IPS-20b (cell line): ENCODE measurements around the gene MUC22.

ENCODE experiments used
- H3K27ac ChIP-seq: one replicate; pipeline ENCODE4 v1.5.1; 2013; ENCODE audit warnings: low read length
- H3K27me3 ChIP-seq: 2 replicates; pipeline ENCODE4 v1.6.1; 2013; ENCODE audit warnings: mild to moderate bottlenecking, low read length, inconsistent platforms; ENCODE audit not compliant: insufficient read depth
- H3K36me3 ChIP-seq: 2 replicates; pipeline ENCODE4 v1.6.1; 2013; ENCODE audit warnings: low read depth, mild to moderate bottlenecking, inconsistent platforms, low read length, moderate library complexity; ENCODE audit not compliant: insufficient read depth
- H3K4me1 ChIP-seq: 2 replicates; pipeline ENCODE4 v1.6.1; 2013; ENCODE audit warnings: mild to moderate bottlenecking, control low read depth, inconsistent platforms, low read length, moderate library complexity; ENCODE audit not compliant: insufficient read depth
- H3K4me3 ChIP-seq: 2 replicates; pipeline ENCODE4 v1.5.1; 2013; ENCODE audit warnings: mild to moderate bottlenecking, low read length, inconsistent platforms
- H3K9ac ChIP-seq: 2 replicates; pipeline ENCODE4 v1.6.1; 2013; ENCODE audit warnings: low read depth, mild to moderate bottlenecking, inconsistent platforms, low read length, moderate library complexity
- H3K9me3 ChIP-seq: 2 replicates; pipeline ENCODE4 v1.6.1; 2013; ENCODE audit warnings: mild to moderate bottlenecking, low read depth, low read length, inconsistent platforms; ENCODE audit not compliant: insufficient read depth

MUC22 gene

DNA sequence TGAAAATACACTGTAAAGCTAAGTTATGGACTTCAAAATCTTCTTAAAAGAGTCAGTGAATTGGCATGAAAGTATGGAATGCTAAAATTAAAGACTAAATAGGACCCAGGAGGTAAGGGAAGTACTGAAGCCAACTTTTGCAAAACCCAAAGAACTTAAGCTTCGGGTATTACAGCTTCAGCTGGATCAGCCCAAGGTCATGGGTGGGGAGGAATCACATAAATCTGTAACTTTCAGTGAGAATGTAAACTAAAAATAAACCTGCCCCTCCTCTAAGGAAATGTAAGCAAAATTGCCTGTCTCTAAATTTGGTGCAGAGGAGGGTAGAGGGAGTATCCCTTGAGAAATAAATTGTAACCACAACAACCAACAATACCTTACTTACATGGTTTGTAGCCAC is 31.1 kb upstream of the MUC22 start:
- no peaks in the 10 kb centered on the region for H3K27me3 ChIP-seq
- no peak overlapping the region for H3K4me3 ChIP-seq
- no peak overlapping the region for H3K27ac ChIP-seq
- no peaks in the 10 kb centered on the region for H3K4me1 ChIP-seq
- H3K9me3 ChIP-seq = no peaks in the 10 kb centered on the region
- H3K36me3 ChIP-seq = no peaks in the 10 kb centered on the region
- H3K9ac ChIP-seq = no peak overlapping the region

DNA sequence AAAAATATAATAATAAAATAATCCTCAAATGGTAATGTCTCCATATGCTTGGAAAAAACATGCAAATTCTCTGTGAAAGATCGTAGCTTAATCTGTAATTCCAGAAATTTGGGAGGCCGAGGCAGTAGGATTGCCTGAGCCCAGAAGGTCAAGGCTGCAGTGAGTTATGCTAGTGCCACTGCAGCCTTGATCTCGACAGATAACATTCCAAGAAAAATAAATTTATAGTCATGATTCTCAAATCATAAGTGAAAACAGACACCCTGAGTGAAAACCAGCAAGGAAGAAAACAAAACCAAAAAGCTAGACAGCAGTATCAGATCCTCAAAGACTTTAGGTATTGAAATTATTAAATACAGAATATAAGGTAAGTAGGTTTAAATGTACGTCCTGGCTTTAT is 30.6 kb upstream of the MUC22 start:
- no peak overlapping the region for H3K9ac ChIP-seq
- no peak overlapping the region for H3K4me3 ChIP-seq
- H3K9me3 ChIP-seq = no peaks in the 10 kb centered on the region
- no peaks in the 10 kb centered on the region for H3K27me3 ChIP-seq
- no peaks in the 10 kb centered on the region for H3K4me1 ChIP-seq
- no peaks in the 10 kb centered on the region for H3K36me3 ChIP-seq
- H3K27ac ChIP-seq = no peak overlapping the region

DNA sequence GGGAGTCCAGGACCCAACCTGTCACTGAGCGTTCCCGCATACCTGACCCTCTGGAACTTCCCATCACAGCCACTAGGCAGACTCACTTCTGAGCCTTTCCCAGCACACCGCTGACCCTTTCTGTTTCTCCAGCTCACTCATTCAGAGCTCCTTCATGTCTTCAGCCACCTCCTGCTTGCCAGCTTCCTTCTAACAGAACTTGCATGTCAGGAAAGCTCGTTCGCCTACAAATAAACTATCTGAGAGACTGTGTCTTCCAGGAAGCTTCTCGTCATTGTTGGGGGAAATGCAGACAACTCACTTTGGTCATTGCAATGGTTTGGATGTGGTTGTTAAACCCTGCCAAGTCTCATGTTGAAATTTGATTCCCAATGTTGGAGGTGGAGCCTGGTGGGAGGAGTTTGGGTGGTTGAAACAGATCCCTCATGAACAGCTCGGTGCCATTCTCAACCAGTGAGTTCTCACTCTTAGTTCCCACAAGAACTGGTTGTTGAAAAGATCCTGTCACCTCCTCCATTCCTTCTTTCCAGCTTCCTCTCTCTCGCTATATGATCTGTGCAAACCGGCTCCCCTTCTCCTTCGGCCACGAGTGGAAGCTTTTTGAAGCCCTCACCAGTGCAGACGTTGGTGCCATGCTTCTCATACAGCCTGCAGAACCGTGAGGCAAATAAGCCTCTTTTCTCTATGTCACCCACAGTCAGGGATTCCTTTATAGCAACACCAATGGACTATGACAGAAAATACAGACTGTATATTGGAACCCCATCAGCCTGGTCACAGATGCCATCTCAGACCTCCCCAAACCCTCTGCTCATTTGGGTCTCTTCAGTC is 28.1 kb upstream of the MUC22 start:
- Histone ChIP-seq H3K4me3 (peak overlapping the region; percentile 55), H3K36me3 (no peaks in the 10 kb centered on the region), H3K9me3 (no peaks in the 10 kb centered on the region), H3K27ac (no peak overlapping the region), H3K27me3 (no peaks in the 10 kb centered on the region), H3K9ac (no peak overlapping the region), H3K4me1 (no peaks in the 10 kb centered on the region)

DNA sequence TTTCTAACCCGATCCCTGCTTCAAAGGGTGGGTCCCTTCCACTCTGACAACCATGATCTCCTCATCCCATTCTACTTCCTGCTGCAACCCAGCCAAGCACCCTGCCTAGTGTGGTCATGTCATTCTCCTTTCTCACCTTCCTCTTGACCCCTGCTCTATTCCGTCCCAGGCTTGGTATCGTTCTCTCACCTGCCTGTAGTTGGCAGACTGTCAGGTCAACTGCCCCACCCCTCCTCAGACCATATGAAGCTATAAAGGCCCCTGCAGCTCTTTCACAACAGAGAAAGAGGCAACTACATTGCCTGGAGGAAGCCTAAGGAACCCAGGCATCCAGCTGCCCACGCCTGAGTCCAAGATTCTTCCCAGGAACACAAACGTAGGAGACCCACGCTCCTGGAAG is 26.8 kb upstream of the MUC22 start, which contains the start of gene MUC21:
Gene MUC21 (plus strand): TSS at position 280 of the 400 bp plus-strand sequence. CDS start 241 bp downstream, outside the sequence.
- no peak within 1 kb of the TSS for H3K9ac ChIP-seq
- H3K9me3 ChIP-seq = no peaks in the 10 kb centered on the region
- no peaks in the 10 kb centered on the region for H3K27me3 ChIP-seq
- no peaks in the 10 kb centered on the region for H3K36me3 ChIP-seq
- H3K4me3 ChIP-seq = no peak within 1 kb of the TSS
- H3K4me1 ChIP-seq = no peaks in the 10 kb centered on the region
- no peak within 1 kb of the TSS for H3K27ac ChIP-seq

- Histone ChIP-seq H3K27me3 (no peaks in the 10 kb centered on the region; the same call in 1 of the 2 replicates), H3K27ac (no peak overlapping the region), H3K9ac (no peak overlapping the region), H3K4me3 (no peak overlapping the region), H3K9me3 (no peaks in the 10 kb centered on the region), H3K36me3 (no peaks in the 10 kb centered on the region), H3K4me1 (peaks cover 3% of the 10 kb centered on the region; the same call in 1 of the 2 replicates)
Observed at GRCh38 chr6:30985490-30985889, 24.8 kb upstream of the MUC22 start.

GRCh38 chr6:30987304-30987703 is 23.0 kb upstream of the MUC22 start:
- Histone ChIP-seq H3K36me3 (no peaks in the 10 kb centered on the region), H3K9ac (no peak overlapping the region), H3K27me3 (no peaks in the 10 kb centered on the region; the same call in 1 of the 2 replicates), H3K4me1 (peaks cover 3% of the 10 kb centered on the region; the same call in 1 of the 2 replicates), H3K4me3 (no peak overlapping the region), H3K9me3 (no peaks in the 10 kb centered on the region; the same call in 1 of the 2 replicates), H3K27ac (no peak overlapping the region)

DNA sequence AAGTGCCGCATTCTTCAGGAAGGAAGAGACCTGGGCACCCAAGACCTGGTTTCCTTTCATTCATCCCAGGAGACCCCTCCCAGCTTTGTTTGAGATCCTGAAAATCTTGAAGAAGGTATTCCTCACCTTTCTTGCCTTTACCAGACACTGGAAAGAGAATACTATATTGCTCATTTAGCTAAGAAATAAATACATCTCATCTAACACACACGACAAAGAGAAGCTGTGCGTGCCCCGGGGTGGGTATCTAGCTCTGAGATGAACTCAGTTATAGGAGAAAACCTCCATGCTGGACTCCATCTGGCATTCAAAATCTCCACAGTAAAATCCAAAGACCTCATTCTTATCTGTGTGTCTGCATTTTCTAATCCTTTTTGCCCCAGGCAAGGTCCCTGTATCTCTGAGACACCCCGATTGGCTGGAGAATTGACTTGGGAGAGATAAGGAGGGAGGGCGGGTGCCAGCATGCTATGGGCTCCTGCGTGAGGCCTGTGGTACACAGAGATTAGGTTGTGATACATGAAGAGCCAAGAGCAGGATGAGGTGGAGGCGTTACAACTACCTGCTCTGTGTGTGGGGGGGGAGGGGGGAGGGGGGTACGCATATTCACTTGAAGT is 22.0 kb upstream of the MUC22 start:
- Histone ChIP-seq H3K9ac (no peak overlapping the region), H3K36me3 (no peaks in the 10 kb centered on the region), H3K27me3 (no peaks in the 10 kb centered on the region; the same call in 1 of the 2 replicates), H3K4me1 (peaks cover 3% of the 10 kb centered on the region; the same call in 1 of the 2 replicates), H3K9me3 (no peaks in the 10 kb centered on the region; the same call in 1 of the 2 replicates), H3K4me3 (no peak overlapping the region), H3K27ac (no peak overlapping the region)

GRCh38 chr6:30990422-30991086 is 19.7 kb upstream of the MUC22 start:
- no peaks in the 10 kb centered on the region; the same call in 1 of the 2 replicates for H3K27me3 ChIP-seq
- no peaks in the 10 kb centered on the region for H3K36me3 ChIP-seq
- H3K27ac ChIP-seq = no peak overlapping the region
- peaks cover 5% of the 10 kb centered on the region for H3K9me3 ChIP-seq
- H3K4me3 ChIP-seq = no peak overlapping the region
- peaks cover 3% of the 10 kb centered on the region; the same call in 1 of the 2 replicates for H3K4me1 ChIP-seq
- no peak overlapping the region for H3K9ac ChIP-seq

DNA sequence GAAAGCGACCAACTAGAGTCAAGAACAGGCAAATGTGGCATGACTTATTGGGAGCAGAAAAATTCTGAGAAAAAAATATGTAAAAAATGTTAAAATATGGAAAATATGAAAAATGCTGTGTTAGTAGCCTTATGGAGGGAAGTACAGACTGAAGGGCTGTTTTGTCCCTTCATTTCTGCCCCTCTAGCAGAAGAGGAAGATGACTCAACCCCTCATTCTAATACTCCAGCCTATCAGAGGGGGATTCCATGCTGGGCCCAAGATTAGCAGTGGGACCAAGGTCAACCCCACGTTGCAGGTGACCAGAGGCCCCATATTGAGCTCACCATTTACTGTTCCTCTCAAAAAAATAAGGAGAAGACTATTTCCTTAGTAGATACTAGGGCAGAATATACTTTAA is 18.4 kb upstream of the MUC22 start:
- peaks cover 5% of the 10 kb centered on the region for H3K9me3 ChIP-seq

GRCh38 chr6:30997301-30997700 is 13.0 kb upstream of the MUC22 start:
- no peak overlapping the region for H3K9ac ChIP-seq

More for the DNA sequence above, 18.4 kb upstream of the MUC22 start:
- H3K4me3 ChIP-seq = no peak overlapping the region
- H3K4me1 ChIP-seq = peaks cover 3% of the 10 kb centered on the region; the same call in 1 of the 2 replicates
- no peaks in the 10 kb centered on the region for H3K36me3 ChIP-seq
- no peaks in the 10 kb centered on the region; the same call in 1 of the 2 replicates for H3K27me3 ChIP-seq
- H3K27ac ChIP-seq = no peak overlapping the region
- H3K9ac ChIP-seq = no peak overlapping the region

GRCh38 chr6:30998785-30999184 is 11.5 kb upstream of the MUC22 start:
- no peak overlapping the region for H3K4me3 ChIP-seq
- H3K36me3 ChIP-seq = no peaks in the 10 kb centered on the region
- peaks cover 4% of the 10 kb centered on the region; the same call in 1 of the 2 replicates for H3K9me3 ChIP-seq
- H3K4me1 ChIP-seq = no peaks in the 10 kb centered on the region
- H3K9ac ChIP-seq = no peak overlapping the region
- no peak overlapping the region for H3K27ac ChIP-seq
- no peaks in the 10 kb centered on the region for H3K27me3 ChIP-seq

More at GRCh38 chr6:30997301-30997700, 13.0 kb upstream of the MUC22 start:
- Histone ChIP-seq H3K4me3 (no peak overlapping the region), H3K4me1 (no peaks in the 10 kb centered on the region), H3K36me3 (no peaks in the 10 kb centered on the region), H3K27ac (no peak overlapping the region), H3K9me3 (peaks cover 5% of the 10 kb centered on the region; the same call in 1 of the 2 replicates), H3K27me3 (no peaks in the 10 kb centered on the region)
